LNCaP clone FGC (cell line): Measurements from ENCODE around the gene DNAJC25.
"Not testable (repeated sequence)": the region's sequence is repeated elsewhere in the genome, so short reads cannot be mapped to it uniquely, and the experiment has no call there.

Source experiments
- DNase-seq: peaks from one replicate; pipeline ENCODE4 v3.0.0-alpha.2; 2011; ENCODE audit warnings: low read depth
- H3K4me3 ChIP-seq: 2 replicates; pipeline ENCODE4 v1.5.1; 2011; ENCODE audit warnings: mild to moderate bottlenecking, low read depth, low read length, control low read depth
- CTCF ChIP-seq: IDR thresholded peaks from 2 replicates; pipeline ENCODE4 v1.5.1; 2012; ENCODE audit warnings: mild to moderate bottlenecking; ENCODE audit not compliant: control insufficient read depth, insufficient read depth; ENCODE audit errors: extremely low read depth

Gene DNAJC25

DNA sequence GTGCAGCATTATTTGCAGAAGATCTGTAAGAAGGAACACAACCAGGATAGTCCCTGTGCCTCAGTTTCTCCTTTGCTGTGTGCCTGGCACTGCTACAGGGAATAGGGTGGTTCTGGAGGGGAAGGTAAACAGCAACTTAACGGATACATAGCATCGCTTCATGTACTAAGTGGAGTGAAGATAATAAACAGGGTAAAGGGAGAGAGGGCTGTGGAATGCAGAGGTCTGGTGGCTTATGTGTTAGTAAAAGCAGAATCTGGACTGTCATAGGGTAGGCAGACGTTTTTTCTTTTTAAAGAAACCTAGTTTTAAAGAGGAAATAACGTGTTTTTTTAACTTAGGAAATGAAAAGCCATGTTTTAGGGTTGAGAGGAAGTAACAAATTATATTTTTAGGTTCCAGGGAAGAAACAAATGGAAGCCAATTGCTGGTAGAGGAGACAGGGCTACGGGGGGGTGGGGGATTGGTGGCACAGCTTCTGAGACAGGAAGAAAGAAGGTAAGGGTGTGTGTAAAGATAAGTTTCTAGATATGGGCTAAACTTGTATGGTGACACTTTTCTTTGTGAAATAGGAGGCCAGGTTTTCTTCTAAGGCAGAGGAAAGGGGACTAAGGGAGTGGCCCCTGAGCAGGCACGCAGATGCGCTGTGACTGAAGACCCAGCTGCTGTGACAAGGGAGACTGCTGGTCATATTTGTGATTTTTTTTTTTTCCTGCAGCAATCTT lies 31.6 kb downstream of the DNAJC25 start:
- H3K4me3 ChIP-seq = peak overlapping the region; percentile 76

GRCh38 chr9:111663301-111663823 lies 32.2 kb downstream of the DNAJC25 start:
- TF ChIP-seq CTCF = no peak
- H3K4me3 ChIP-seq = no peak overlapping the region
- DNase-seq = no peak

More for the DNA sequence above, 31.6 kb downstream of the DNAJC25 start:
- no peak for TF ChIP-seq CTCF
- DNase-seq = no peak

- DNase-seq = no peak
- H3K4me3 ChIP-seq = no peak overlapping the region
- no peak for TF ChIP-seq CTCF
These were observed 37.0 kb downstream of the DNAJC25 start for GRCh38 chr9:111668026-111668573.

- DNase-seq, H3K4me3 ChIP-seq: not testable (repeated sequence)
These were observed 37.5 kb downstream of the DNAJC25 start for GRCh38 chr9:111668601-111669000.

DNA sequence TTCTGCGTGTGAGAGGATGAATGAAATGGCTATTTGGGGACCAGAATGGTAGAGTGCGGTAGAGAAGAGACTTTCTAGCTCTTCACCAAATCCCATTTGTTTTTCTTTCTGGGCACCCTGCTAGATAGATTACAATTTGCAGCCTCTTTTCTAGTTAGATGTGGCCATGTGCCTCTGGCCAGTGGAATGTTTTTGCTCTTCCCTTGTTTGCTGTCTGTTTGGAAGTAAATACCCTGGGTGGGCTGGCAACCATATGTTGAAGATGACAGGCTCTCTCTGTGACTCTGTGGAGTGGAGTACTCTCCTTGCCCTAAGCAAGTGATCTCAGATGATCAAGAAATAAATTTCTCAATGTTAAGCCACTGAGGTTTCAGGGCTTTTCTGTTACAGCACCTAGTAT lies 43.2 kb downstream of the DNAJC25 start:
- no peak for TF ChIP-seq CTCF
- no peak for DNase-seq
- no peak overlapping the region for H3K4me3 ChIP-seq

DNA sequence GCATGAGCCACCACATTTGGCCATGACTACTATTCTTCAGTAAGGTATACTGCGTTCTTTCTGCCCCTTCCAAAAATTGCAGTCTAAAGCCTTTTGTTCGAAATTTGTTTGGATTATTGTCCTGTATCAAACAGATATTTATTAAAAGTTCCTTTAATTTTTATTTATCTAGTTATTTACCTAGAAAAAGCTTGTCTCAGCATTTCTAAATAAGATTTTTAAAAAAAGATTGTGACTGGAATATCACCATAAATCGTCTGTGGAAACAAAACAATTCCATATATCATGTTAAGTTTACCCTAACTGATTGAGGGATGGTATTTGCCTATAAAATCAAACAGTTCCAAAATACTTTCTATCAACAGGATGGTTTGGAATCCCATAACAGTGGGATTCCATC lies 45.0 kb downstream of the DNAJC25 start:
- no peak for DNase-seq
- no peak overlapping the region for H3K4me3 ChIP-seq
- TF ChIP-seq CTCF = no peak

DNA sequence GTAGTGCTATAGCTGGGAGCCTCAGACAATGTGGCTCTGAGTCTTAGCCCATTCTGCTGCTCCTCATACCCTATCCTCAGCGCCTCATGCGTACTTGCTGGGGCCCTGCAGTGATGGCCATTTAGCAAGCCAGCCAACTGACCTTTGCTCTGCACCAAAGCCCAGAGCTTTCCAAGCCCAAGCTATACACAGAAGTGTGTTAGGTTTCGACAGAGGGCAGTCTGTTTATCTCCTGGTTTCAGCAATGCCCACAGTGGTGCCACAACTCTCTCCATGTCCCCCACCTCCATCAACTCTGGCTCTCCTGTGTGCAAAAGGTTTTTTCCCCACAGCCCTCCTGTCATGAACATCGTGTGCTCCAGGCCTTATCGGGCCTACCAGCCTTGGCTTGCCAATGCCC lies 47.2 kb downstream of the DNAJC25 start:
- TF ChIP-seq CTCF = no peak
- no peak for DNase-seq
- no peak overlapping the region for H3K4me3 ChIP-seq
